GM18520 (cell line): ENCODE results near the gene SND1.

Source experiments
- ATAC-seq: cut with Tn5 transposase; IDR thresholded peaks from one replicate; pipeline ENCODE4 v1.9.1; 2021; ENCODE audit not compliant: unreplicated experiment

SND1 gene

DNA sequence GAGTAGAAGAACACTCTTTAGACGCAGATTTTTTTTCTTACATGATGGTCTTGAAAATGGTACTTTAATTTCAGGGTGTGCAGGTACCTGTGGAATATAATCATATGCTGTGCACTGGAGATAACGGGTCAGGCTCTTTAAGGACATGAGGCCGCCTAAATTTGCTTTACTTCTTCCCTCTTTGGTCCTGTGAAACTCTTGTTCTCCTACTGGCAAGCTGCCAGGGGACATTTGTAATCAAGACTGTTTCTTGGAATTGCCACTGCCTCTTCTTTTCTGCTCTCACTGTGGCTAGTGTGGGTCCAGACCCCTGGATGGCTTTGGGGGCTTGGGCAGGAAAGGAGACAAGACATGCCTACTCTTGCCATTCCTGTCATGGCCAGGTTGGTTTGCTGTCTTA is 146.0 kb downstream of the SND1 start:
- ATAC-seq = no peak

DNA sequence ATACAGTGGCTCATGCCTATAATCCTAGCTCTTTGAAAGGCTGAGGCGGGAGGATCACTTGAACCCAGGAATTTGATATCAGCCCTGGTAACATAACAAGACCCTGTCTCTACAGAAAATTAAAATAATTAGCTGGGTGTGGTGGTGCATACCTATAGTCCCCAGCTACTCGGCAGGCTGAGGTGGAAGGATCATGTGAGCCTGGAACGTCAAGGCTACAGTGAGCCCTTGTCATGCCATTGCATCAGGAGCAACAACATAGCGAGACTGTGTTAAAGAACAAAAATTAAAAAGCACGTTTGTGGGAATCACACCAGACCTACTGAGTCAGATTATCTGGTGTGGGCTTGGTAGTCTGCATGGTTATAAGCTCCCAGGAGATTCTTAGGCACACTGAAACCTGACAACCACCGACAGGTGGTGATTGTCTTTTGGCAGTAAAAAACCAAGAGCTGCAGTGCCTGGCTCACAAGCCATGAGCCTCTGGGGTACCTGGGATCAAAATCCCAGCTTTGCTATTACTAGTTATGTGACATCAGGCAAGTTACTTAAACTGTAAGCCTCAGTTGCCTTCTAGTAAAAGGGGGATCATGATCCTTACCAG is 146.9 kb downstream of the SND1 start:
- no peak for ATAC-seq

DNA sequence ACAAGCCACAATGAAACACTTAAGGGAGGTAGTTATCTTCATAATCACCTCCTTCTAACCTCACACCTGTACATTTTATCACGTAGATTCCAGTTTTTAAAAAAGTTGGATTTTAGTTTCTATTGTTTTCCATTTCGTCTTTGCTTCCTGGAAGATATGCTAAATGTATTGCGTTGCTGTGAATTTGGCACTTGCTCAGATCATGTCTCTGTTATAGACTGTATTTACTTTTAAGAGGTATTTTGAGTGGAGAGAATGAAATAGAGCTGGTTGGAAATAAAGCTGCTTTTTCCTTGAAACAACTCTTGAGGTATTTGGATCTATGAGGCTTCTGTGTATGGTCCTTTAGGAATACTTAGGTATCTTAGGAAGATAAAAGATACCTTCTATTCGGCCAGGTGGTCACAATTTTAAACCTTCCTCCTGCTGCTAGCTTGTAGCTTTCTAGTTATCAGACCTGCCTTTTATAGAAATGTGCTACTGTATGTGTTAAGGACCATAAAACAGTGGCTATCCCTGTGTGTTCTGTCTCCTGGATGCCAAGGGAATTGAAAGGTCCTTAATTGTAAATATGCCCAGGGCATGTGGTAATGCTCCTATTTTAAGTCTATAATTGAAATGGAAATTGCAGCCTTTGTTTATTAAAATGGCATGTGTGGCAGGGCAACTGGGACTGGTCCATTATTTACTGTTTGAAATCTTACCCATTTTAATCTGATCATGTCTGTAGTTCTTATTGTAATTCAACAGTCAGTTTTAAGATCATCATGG is 147.7 kb downstream of the SND1 start:
- ATAC-seq = no peak

DNA sequence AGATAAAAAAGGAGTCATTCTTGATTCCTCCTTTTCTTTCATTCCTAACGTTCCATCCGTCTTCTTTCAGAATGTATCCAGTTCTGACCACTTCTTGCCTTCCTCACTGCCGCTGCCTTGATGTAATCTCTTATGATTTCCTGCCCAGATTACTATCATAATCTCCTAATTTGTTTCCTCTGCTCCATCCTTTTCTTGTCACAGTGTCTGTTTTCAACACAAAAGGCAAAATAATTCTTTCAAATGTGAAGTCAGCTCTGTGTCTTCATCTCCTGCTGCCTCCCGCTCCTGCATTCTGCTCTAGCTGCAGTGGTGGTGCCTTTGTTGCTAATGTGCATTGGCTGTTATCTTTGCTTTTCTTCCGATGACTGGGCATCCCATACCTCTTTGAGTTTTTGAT is 150.9 kb downstream of the SND1 start:
- no peak for ATAC-seq

DNA sequence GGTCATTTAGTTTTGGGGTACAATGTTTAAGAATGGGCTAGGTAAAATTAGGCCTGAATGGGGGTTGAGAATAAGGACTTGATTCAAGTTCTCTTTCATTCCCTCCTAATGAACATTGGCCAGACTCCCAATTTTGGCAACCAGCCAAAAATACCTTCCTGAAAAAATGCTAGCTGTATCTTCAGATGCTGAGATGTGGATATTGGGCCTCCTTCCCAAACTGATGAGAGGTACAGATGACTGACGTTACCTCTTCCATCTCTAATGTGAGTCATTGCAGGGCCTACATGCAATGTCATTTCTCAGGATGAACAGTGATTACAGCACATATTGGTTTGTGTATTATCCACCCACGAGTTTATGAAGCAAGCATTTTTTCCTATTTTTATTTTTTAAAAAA is 151.6 kb downstream of the SND1 start:
- no peak for ATAC-seq

DNA sequence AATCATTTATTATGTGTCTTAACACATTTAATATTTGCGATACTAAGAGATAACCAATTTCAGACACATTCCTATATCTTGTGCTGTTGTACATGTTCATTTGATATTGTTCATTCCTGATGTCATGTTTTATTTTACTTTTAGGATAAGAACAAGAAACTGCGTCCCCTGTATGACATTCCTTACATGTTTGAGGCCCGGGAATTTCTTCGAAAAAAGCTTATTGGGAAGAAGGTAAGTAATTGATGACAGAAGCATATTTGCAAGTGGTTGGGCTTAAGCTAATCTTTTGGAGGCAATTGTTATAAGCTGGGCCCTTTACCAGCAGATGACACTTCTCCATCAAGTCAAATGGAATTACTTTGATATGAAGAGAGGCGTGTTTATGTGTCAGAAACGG is 155.3 kb downstream of the SND1 start:
- ATAC-seq = no peak

DNA sequence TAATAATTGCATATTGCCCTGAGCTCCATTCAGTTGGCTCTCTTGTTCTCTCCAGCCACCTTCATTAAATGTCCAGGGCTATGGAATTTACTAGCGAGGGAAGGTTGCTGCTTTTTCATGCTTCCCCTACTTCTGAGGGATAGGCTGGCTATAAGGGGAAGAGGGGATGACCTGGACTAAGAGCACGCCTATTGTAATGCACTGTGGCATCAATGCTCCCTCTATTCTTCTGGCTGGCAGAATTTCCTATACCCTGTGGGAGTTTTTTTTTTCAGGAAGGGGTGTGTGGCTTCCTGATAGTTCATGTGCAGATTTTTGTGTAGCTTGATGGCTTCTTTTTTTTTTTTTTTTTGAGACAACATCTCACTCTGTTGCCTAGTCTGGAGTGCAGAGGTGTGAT is 155.8 kb downstream of the SND1 start:
- ATAC-seq = no peak

DNA sequence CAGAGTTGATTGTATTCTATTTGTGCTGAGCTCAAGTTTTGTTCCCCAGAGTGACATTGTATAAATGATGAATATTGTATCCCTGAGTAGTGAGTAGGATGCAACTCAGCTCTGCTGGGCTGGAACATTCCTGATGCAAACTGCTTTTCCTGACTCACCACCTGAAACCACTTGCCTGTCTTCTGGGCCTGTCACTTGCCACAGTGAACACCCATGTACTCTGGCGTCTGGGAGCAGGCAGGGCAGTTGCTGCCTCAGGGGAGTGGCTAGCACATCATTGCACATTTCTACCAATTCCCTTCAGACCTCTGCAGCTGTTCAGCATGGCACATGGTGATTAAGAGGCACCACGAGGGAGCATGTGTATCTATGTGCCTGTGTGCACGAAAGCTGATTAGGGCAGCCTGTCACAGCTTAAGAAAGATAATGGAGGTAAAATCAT is 157.3 kb downstream of the SND1 start:
- no peak for ATAC-seq

DNA sequence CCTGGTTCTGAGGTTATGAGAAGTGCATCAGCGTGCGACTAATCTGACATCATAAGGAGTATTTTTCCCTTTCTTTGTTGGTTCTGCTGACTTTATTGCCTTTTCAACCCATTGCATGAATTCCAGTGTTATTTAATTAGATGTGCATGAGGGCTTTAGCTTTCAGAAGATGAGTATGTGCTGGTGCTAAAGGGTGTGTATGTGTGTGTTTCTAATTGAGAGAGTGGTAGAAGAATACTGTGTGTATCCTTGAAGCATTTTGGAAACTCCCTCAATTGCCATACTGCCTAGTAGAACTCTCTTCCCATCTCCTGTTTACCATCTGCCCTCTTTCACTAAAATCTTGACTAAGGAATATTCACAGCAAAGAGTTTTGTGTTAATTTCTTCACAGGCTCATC is 158.1 kb downstream of the SND1 start:
- ATAC-seq = no peak

DNA sequence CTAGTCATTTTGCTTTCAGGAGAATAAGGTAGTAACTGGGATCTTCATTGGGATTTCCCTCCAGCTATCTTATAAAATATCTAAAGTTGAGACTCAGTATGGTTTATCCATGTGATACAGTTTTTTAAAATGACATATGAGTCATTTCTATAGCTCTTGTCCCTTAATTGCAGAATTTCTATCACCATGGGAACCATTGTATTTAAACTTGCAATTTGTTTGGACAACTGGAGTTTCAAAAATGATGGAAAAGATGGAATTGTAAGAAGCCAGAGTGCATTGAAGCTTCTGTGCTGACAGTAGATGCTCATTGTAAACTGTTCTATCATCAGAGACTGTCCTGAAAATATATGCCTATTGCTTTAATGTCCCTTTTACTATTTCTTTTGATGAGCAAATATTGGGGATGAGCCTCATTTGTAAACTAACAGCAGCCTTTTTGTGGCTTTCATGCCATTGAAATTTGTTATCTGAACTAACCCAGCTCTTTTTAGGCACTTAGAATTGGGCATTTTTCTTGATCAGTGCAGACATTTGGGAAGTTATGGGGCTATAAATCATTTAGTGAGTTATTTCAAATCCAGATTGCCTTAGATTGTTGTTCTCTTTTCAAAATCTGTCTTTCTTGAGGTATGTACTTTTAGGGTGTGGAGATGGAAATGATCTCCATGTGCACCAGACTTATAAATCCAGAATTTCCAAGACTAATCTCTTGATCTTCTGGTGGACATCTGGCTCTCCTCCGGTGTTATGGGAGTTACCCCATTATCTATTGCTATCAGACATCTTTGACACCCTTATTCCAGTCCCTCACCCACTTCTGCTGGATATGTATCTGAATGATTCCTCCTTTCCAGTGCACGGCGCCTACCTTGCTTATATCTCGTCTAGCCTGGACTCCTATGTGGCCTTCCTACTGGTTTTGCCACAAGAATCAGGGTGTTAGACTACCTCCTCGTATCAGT is 159.0 kb downstream of the SND1 start:
- no peak for ATAC-seq

DNA sequence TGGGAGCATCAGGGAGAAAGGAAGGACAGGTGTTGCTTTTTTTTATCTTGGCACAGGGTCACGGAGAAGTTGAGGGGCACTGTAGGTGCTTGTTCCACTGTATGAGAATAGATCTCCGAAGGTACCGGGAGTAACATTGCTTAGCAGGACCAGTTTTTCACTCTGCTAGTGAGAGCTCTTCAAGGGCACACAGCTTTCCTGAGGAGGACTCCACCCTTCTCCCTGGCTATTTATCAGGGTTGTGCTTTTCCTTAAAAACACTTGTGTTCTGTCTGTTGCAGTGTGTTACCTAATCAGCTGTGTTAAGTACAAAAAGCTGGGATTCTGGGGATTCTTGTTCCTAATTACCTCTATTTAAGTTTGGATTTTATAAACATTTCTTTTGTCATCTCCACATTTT is 160.5 kb downstream of the SND1 start:
- ATAC-seq = no peak

DNA sequence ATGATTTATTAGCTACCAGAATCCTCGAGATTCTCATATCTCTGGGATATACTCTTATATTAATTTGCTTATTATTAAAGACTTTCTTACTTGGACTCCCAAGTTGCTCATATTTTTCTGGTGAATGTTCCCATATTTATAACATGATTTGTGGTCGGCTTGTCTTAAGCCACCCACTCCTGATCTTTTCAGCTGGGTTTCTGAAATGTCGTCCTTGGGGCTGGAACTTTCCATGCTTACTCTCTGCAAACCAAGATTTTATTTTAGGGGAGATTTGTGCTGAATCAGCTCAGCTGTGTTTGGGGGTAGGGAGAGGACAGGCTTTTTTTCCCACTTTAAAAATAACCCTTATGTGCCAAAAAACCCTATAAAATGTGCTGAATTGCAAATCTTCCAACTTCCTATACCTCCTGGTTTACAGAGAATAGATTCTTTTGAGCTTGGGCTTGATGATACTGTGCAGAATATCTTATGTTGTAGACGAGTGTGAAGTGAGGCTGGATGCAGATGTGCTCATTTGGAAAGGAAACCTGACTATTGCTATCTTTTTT is 162.1 kb downstream of the SND1 start:
- no peak for ATAC-seq

DNA sequence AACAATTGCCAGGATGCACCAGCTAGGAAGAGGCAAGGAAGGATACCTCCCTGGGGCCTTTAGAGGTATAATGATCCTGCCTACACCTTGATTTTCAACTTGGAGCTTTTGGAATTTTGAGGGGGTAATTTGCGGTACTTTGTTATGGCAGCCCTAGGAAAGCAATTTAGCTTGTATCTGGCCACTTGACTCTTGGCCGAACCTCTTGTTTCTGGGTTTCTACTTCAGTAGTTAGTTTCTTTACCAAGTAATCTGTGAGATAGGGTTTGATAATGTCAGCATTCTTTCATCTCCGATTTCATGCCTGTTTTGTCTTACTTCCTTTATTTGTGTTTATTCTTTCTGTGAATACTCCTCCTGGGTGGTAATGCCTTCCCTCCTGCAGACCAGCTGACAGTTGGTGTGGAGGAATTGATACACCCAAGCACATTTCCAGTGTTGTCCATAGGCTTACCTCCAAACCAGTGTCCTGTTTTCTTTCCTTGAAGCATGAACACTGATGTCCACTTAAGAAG is 163.7 kb downstream of the SND1 start:
- ATAC-seq = no peak

DNA sequence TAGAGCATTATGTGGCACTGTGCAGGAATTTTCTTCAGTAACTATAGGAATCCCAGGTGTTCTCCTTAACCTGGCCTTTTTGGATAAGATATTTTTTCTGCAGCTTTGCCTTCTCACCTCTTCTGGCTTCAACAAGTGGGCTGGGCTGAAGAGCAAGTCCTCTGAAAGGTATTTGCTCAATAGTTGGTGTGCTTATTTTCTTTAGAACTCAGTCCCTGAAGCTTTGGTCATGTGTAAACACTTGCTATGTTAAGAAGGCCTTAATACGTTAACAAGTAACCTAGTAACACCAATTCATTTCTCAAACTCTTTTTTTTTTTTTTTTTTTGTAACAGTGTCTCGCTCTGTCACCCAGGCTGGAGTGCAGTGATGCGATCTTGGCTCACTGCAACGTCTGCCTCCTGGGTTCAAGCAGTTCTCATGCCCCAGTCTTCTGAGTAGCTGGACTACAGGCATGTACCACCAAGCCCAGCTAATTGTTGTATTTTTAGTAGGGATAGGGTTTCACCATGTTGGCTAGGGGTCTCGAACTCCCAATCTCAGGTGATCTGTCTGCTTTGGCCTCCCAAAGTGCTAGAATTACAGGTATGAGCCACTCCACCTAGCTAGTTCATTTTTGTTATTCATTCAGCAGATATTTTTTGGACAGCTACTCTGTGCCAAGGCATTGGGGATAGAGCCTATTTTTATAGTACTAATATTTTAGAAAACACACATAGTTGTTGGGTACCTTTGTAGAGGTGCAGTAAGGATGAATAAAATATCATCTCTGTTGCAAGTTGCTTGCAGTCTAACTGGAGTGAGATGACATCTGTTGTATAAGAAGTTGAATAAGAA is 164.6 kb downstream of the SND1 start:
- ATAC-seq = no peak

DNA sequence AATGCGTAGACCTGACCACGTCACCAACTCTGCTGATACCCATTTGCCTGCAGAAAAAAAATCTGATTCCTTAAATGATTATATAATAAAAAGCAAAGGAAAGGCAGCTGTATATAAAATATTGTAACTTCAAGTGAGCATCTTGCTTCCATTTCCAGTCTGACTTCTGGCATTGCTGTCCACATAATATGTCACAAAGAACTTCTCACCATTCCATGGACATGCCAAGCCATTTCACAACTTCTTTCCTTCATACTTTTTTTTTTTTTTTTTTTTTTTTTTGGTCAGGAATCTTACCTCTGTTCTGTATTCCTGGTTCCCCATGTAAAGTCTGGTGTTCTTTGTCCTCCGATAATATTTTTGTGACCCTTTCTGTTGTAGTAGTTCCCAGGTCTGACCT is 165.5 kb downstream of the SND1 start:
- ATAC-seq = no peak

DNA sequence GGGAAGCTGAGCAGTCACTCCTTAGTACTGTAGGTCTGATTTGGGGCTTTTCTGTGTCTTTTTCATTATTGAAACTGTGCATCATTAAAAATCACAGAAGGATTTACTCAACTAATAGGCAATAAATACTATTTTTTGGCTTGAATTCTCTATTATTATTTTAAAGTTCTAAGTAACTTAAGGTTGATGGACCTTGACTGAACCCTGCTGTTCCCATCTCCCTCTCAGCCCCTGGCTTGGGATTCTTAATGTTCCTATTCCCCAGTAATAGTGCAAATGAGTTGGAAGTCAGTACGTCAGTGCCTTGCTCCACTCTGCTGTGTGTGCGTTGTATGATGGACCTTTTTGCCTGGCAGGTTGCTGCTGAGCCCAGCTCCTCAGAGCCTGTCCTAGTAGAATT is 166.3 kb downstream of the SND1 start:
- no peak for ATAC-seq

DNA sequence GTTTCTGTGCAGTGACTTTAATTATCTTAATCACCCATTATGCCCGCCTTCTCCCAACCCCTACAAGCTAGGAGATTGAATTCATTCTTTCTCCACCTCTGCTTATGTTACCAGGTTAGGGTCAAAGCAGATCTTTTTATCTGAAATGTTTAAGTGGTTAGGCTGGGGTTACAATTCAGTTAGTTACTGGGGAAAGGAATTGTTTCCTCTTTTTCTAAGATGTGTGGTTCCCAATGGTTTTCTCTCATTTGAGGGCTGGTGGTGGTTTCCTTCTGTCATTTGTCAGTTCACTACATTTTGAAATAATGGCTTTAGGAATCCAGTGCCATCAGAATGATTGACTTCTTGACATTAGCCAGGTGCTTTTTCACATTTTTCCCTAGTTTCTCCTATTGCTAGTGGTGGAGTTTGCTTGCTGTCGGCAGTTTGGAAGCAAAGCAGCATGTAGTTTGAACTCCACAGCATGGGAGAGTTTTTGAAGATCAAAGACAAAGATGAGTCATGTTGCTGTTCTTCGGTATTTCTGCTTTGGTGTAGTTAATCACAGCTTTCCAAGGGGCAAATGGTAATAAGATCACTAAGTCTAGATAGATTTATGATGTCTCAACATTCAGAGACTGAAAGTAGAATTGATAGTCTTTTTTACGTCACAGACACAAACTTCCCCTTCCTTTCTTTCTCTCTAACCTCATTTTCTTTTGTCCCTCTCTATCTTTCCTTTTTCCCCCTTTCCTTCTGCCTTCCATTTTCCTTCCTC is 168.2 kb downstream of the SND1 start:
- ATAC-seq = no peak

DNA sequence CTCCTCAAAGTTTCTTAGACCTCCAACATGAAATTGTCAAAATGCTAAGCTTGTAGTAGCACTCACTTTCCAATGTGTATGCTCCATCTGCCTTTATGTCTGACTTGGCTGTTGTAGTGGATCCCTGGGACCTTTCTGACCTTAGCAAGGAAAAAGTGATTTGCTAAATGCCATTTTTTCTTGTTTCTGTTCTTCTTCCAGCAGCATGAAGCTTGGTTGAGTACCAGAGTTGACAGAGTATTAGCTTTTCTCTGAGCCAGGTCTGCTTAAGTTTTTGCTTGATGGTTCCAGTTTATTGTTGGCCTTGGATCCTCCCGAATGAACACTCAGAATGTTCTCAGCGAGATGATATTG is 168.7 kb downstream of the SND1 start:
- ATAC-seq = no peak

DNA sequence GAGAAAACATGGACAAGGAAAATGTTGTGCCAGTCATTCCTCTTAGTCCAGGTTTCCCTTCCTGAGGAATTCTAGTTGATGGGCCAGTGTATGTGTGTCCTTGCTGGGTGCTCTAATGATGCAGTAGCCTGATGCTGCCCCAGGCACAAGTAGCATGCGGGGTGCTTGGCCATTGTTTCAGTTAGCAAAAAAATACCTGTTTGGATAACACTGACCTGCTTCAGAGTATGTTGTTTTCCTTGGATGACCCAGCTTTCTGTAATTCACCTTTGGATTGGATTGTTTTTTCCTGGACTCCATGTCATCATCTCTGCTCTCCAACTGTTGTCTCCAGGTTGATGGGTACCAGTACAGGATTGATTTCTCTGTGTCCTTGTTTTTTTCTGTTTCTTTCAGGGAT is 169.2 kb downstream of the SND1 start:
- ATAC-seq = no peak
